VCaP (cell line): Measurements from ENCODE around the gene INTS6L.

ENCODE experiments used
- H3K27ac ChIP-seq: fragments of 450-650 bp; 2 replicates; pipeline ENCODE4 v1.5.1; 2017
- CTCF ChIP-seq: fragments of 450-650 bp; conservative IDR thresholded peaks from 2 replicates; pipeline ENCODE4 v1.5.1; 2017; ENCODE audit warnings: mild to moderate bottlenecking, moderate library complexity

Gene INTS6L

GRCh38 chrX:135490979-135491514 is 29.4 kb upstream of the INTS6L start:
- H3K27ac ChIP-seq: no peak overlapping the region
- TF ChIP-seq CTCF: no peak

GRCh38 chrX:135494453-135494852 is 26.0 kb upstream of the INTS6L start:
- TF ChIP-seq CTCF: no peak
- H3K27ac ChIP-seq: no peak overlapping the region

- TF ChIP-seq CTCF: no peak
- H3K27ac ChIP-seq: no peak overlapping the region
Observed at GRCh38 chrX:135497736-135498135, 22.7 kb upstream of the INTS6L start.

GRCh38 chrX:135498236-135498635 is 22.2 kb upstream of the INTS6L start:
- no peak overlapping the region for H3K27ac ChIP-seq
- TF ChIP-seq CTCF: no peak

GRCh38 chrX:135505351-135505750 is 15.1 kb upstream of the INTS6L start:
- TF ChIP-seq CTCF: no peak
- H3K27ac ChIP-seq: no peak overlapping the region

GRCh38 chrX:135509885-135510284 is 10.6 kb upstream of the INTS6L start:
- no peak for TF ChIP-seq CTCF
- H3K27ac ChIP-seq: no peak overlapping the region

- no peak overlapping the region for H3K27ac ChIP-seq
- no peak for TF ChIP-seq CTCF
Observed at GRCh38 chrX:135512508-135513129, 7.8 kb upstream of the INTS6L start.
